ENCODE data around the gene CPTP. TPM values are rescaled to one million over a fixed set of nuclear protein-coding genes. Genes with fewer than 3 reads are reported as not detected.

CPTP gene
- total and polyA plus RNA-seq, 2 of the 13 experiments (the other 11 are each of a cell fraction or from before 2014, with no cell fraction given), result 5.5 to 9.3 TPM

- TF ChIP-seq FOXA1 (IDR thresholded peaks at IDR 0.05), result peak; percentile 15; the same call in 1 of the 2 replicates
- TF ChIP-seq FOXA1 (CRISPR knock-in tag; IDR thresholded peaks at IDR 0.05), result no peak
- TF ChIP-seq MAFK (conservative IDR thresholded peaks at IDR 0.05 in 1 of 2, IDR thresholded peaks at IDR 0.05 in 1 of 2; ENCODE audit: low read length in 2 of 2), result no peak
- 0 out of 2 replicates have a peak, but pooled peaks have one; percentile 66 for TF ChIP-seq ZNF468 (CRISPR knock-in tag; IDR thresholded peaks at IDR 0.05)
Measured at GRCh38 chr1:1360506-1361169, 36.0 kb downstream of the CPTP start (continued).

GRCh38 chr1:1361233-1361981 lies 36.8 kb downstream of the CPTP start:
- no peaks in the 10 kb centered on the region for H4K20me1 ChIP-seq (ENCODE audit: insufficient read depth, low read length)
- H3K4me3 ChIP-seq (replicated peaks in 1 of 3; ENCODE audit: insufficient read depth in 1 of 3, low read depth in 2 of 3, low read length in 3 of 3), result peak overlapping the region; percentile 23 to 48 (median 25); a peak in 4 of 6 replicates
- H2AFZ ChIP-seq (ENCODE audit: low read length), result no peak overlapping the region
- DNase-seq (ENCODE audit: low spot score), result no peak
- no peak for FAIRE-seq
- intact Hi-C loops (cut with micrococcal nuclease; ENCODE audit: unreplicated experiment) (no loop called here), in situ Hi-C loops (cut with HindIII; ENCODE audit: extremely low pct_ligation_motif_present, low pct_unique_long_range_greater_than_20kb) (no loop called here)
- no TSS peak for BruUV-seq (replicated peaks)
- no peaks in the 10 kb centered on the region for H3K36me3 ChIP-seq (replicated peaks in 1 of 2; ENCODE audit: control insufficient read depth in 1 of 2, insufficient read depth in 2 of 2, low read length in 2 of 2)
- no peaks in the 10 kb centered on the region for H3K27me3 ChIP-seq (ENCODE audit: control insufficient read depth in 1 of 2, insufficient read depth in 2 of 2, low read length in 2 of 2)
- H3K4me2 ChIP-seq (ENCODE audit: low read depth, low read length), result peak overlapping the region; percentile 92
- H3K79me2 ChIP-seq (ENCODE audit: insufficient read depth, low read length), result peaks cover 4% of the 10 kb centered on the region
- CTCF ChIA-PET (ENCODE audit: low intra/inter-chr PET ratio, low total read pairs), result no interaction called here
- H3K9me3 ChIP-seq (ENCODE audit: low read length), result no peaks in the 10 kb centered on the region
- H3K4me1 ChIP-seq (ENCODE audit: insufficient read depth, low read length), result peaks cover 57% of the 10 kb centered on the region
- 73% methylated on average over 25 of the region's 35 CpGs for WGBS (ENCODE audit: low lambda C conversion rate)
- ATAC-seq, result no peak
- H3K27ac ChIP-seq (ENCODE audit: extremely low read length, insufficient read depth, low read length), result peak overlapping the region; percentile 24
- POLR2A ChIA-PET, result interaction anchor here (1.0 to 1.6 kb wide), 2 partner anchors 11 to 14 kb away, joined by 6 to 15 read pairs; partner anchors contain the start of gene AURKAIP1
- peak overlapping the region; percentile 48; the same call in 1 of the 2 replicates for H3K9ac ChIP-seq (ENCODE audit: insufficient read depth, low read depth, low read length)
- TF ChIP-seq MLX (CRISPR knock-in tag; IDR thresholded peaks at IDR 0.05), result no peak
- TF ChIP-seq AGO1 (IDR thresholded peaks at IDR 0.05; ENCODE audit: low read depth, low read length, poor library complexity, severe bottlenecking), result peak; percentile 60
- TF ChIP-seq STAT6 (CRISPR knock-in tag; IDR thresholded peaks at IDR 0.05; ENCODE audit: borderline replicate concordance), result no peak
- TF ChIP-seq HNRNPK (IDR thresholded peaks at IDR 0.05; ENCODE audit: low read depth, low read length, poor library complexity, severe bottlenecking), result no peak
- 0 out of 2 replicates have a peak, but pooled peaks have one; percentile 17 for TF ChIP-seq HNRNPL (IDR thresholded peaks at IDR 0.05; ENCODE audit: low read depth, low read length)
- no peak for TF ChIP-seq ZNF704 (CRISPR knock-in tag; IDR thresholded peaks at IDR 0.05; ENCODE audit: borderline replicate concordance)
- TF ChIP-seq ZNF34 (CRISPR knock-in tag; IDR thresholded peaks at IDR 0.05; ENCODE audit: borderline replicate concordance), result no peak
- TF ChIP-seq SMC3 (IDR thresholded peaks at IDR 0.05; ENCODE audit: low read length), result no peak
- peak; percentile 22; the same call in 1 of the 2 replicates for TF ChIP-seq ZBTB38 (CRISPR knock-in tag; IDR thresholded peaks at IDR 0.05)
- TF ChIP-seq MIXL1 (CRISPR knock-in tag; IDR thresholded peaks at IDR 0.05), result no peak
- TF ChIP-seq KDM5B (CRISPR knock-in tag; IDR thresholded peaks at IDR 0.05; ENCODE audit: borderline replicate concordance), result 0 out of 2 replicates have a peak, but pooled peaks have one; percentile 4
- no peak for TF ChIP-seq TFDP1 (CRISPR knock-in tag; IDR thresholded peaks at IDR 0.05; ENCODE audit: borderline replicate concordance)
